Neuronal stem cell (in vitro differentiated cells): ENCODE results near the gene SLC40A1.

Experiments used
- DNase-seq: peaks from one replicate; pipeline ENCODE4 v3.0.0-alpha.2; 2013; ENCODE audit warnings: low spot score
- H2AFZ ChIP-seq: one replicate; pipeline ENCODE4 v1.6.1; 2013; ENCODE audit warnings: mild to moderate bottlenecking, low read length, inconsistent platforms
- H2AK5ac ChIP-seq: 2 replicates; pipeline ENCODE4 v1.6.1; 2013; ENCODE audit warnings: low read depth, mild to moderate bottlenecking, inconsistent platforms, low read length, moderate library complexity, mixed read lengths
- H2BK120ac ChIP-seq: 2 replicates; pipeline ENCODE4 v1.6.1; 2013; ENCODE audit warnings: low read depth, mild to moderate bottlenecking, inconsistent platforms, low read length, moderate library complexity, mixed read lengths
- H2BK12ac ChIP-seq: one replicate; pipeline ENCODE4 v1.6.1; 2013; ENCODE audit warnings: low read length, inconsistent platforms
- H2BK15ac ChIP-seq: 2 replicates; pipeline ENCODE4 v1.6.1; 2013; ENCODE audit warnings: mild to moderate bottlenecking, low read length, inconsistent platforms, mixed read lengths
- H2BK5ac ChIP-seq: one replicate; pipeline ENCODE4 v1.6.1; 2013; ENCODE audit warnings: inconsistent platforms, mild to moderate bottlenecking, low read length, moderate library complexity
- H3K14ac ChIP-seq: one replicate; pipeline ENCODE4 v1.6.1; 2013; ENCODE audit warnings: low read length, inconsistent platforms
- H3K18ac ChIP-seq: 2 replicates; pipeline ENCODE4 v1.6.1; 2013; ENCODE audit warnings: low read length, inconsistent platforms
- H3K23ac ChIP-seq: 2 replicates; pipeline ENCODE4 v1.6.1; 2013; ENCODE audit warnings: low read depth, mild to moderate bottlenecking, mixed read lengths, low read length, inconsistent platforms; ENCODE audit not compliant: poor library complexity
- H3K27ac ChIP-seq: replicated peaks from 3 replicates; pipeline ENCODE4 v1.5.1; 2013; ENCODE audit warnings: low read length, inconsistent platforms
- H3K27me3 ChIP-seq, 3 experiments: 2 replicates each; pipeline ENCODE4 v1.6.1; 2013; ENCODE audit warnings: low read length in 3 of 3, mild to moderate bottlenecking in 2 of 3, inconsistent platforms in 1 of 3, low read depth in 1 of 3, mixed read lengths in 1 of 3, moderate library complexity in 1 of 3; ENCODE audit not compliant: control insufficient read depth in 3 of 3, insufficient read depth in 3 of 3
- H3K36me3 ChIP-seq, 2 donors: replicated peaks in 1 of 2; 2 replicates each; pipeline ENCODE4 v1.6.1; 2013; ENCODE audit warnings: low read length in 2 of 2; ENCODE audit not compliant: control insufficient read depth in 2 of 2, insufficient read depth in 2 of 2
- H3K4ac ChIP-seq: 2 replicates; pipeline ENCODE4 v1.6.1; 2013; ENCODE audit warnings: inconsistent platforms, mild to moderate bottlenecking, low read length, moderate library complexity
- H3K4me1 ChIP-seq, 2 donors: 1 replicate in 1 of 2; 2 replicates in 1 of 2; pipeline ENCODE4 v1.6.1; 2013; ENCODE audit warnings: low read length in 2 of 2, low read depth in 1 of 2; ENCODE audit not compliant: control insufficient read depth in 2 of 2, insufficient read depth in 1 of 2
- H3K4me2 ChIP-seq: one replicate; pipeline ENCODE4 v1.6.1; 2013; ENCODE audit warnings: mild to moderate bottlenecking, low read length, inconsistent platforms; ENCODE audit not compliant: insufficient read depth, poor library complexity, severe bottlenecking
- H3K4me3 ChIP-seq, 2 donors: 2 replicates each; pipeline ENCODE4 v1.5.1; 2013; ENCODE audit warnings: low read length in 2 of 2, mild to moderate bottlenecking in 2 of 2, inconsistent platforms in 1 of 2, moderate library complexity in 1 of 2
- H3K79me1 ChIP-seq: one replicate; pipeline ENCODE4 v1.6.1; 2013; ENCODE audit warnings: low read depth, mild to moderate bottlenecking, inconsistent platforms, low read length, moderate library complexity
- H3K9ac ChIP-seq: one replicate; pipeline ENCODE4 v1.6.1; 2013; ENCODE audit warnings: mild to moderate bottlenecking, low read depth, low read length, inconsistent platforms; ENCODE audit not compliant: poor library complexity
- H3K9me3 ChIP-seq, 2 donors: replicated peaks in 1 of 2; 2 replicates each; pipeline versions ENCODE3 to v1.6.1; 2013; ENCODE audit warnings: low read length in 2 of 2, mild to moderate bottlenecking in 2 of 2, inconsistent platforms in 1 of 2, low read depth in 1 of 2, mixed read lengths in 1 of 2, moderate library complexity in 1 of 2; ENCODE audit not compliant: control insufficient read depth in 2 of 2, insufficient read depth in 1 of 2
- H4K8ac ChIP-seq: one replicate; pipeline ENCODE4 v1.6.1; 2013; ENCODE audit warnings: low read depth, mild to moderate bottlenecking, inconsistent platforms, low read length, moderate library complexity
- H4K91ac ChIP-seq: one replicate; pipeline ENCODE4 v1.6.1; 2013; ENCODE audit warnings: low read length, low read depth, mild to moderate bottlenecking, inconsistent platforms; ENCODE audit not compliant: poor library complexity
- WGBS, 2 donors: extraction: QIAGEN DNeasy Blood & Tissue Kit; methylation state at CpG; one replicate each; pipeline ENCODE4 v1.1.7; 2013; ENCODE audit warnings: missing lambda C conversion rate in 2 of 2, mixed read lengths in 1 of 2; ENCODE audit not compliant: insufficient read length in 2 of 2, insufficient replicate concordance in 1 of 2; ENCODE audit errors: extremely low coverage in 2 of 2; 5-methylcytosine and 5-hydroxymethylcytosine counted together

The SLC40A1 gene

DNA sequence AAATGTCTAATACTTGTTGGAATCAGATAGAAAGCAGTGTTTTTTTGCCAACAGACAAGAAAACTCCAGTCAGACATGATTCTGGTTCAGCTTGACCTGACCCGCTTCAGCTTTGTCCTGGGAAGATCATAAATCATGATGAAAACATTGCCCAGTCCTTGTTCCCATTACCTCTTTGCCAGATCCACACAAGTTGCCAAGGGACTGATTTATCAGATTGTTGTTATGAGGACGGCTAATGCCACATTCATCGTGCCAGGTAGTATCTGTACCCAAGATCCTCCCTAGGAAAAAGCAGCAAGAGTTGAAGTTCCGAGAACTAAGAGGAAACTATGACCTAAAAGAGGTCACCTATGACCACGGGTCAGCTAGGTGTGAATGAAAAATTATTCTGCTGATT lies 39.0 kb downstream of the SLC40A1 start:
- H2AFZ ChIP-seq = no peak overlapping the region

DNA sequence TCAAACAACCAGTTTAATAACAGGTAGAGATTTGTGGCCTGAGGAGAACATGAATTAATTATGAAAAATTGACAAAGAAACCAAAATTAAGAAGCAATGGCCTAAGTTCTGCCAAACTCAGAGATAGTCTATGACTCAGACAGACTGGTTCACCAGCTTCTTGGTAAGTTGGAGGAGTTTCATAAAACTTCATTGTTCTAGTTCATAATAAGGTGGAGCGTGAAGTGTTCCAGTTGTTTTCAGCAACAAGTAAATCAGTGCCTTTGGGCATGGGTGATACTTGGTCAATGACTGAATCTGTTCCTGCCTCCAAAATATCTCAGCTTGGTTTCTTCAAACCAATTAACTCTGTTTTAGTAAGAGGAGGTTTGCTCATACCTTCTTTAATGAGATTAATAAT lies 40.0 kb downstream of the SLC40A1 start:
- Histone ChIP-seq H2AFZ (no peak overlapping the region), H4K91ac (no peak overlapping the region), H3K4me3 (no peak overlapping the region), H2BK5ac (no peak overlapping the region), H3K9ac (no peak overlapping the region), H3K9me3 (no peaks in the 10 kb centered on the region), H3K18ac (no peak overlapping the region), H3K4me2 (no peak overlapping the region), H3K4ac (no peak overlapping the region), H4K8ac (no peak overlapping the region), H3K4me1 (peaks cover 0 to 4% of the 10 kb centered on the region in 2 donors), H3K79me1 (no peaks in the 10 kb centered on the region), H3K27ac (no peak overlapping the region), H3K14ac (no peak overlapping the region), H2BK120ac (no peak overlapping the region), H2AK5ac (no peak overlapping the region), H3K36me3 (no peaks in the 10 kb centered on the region), H3K27me3 (no peaks in the 10 kb centered on the region), H3K23ac (no peak overlapping the region), H2BK15ac (no peak overlapping the region), H2BK12ac (no peak overlapping the region)
- WGBS, 2 donors = no CpG with 5 or more reads among the region's 1 CpG
- DNase-seq = no peak

More for the DNA sequence above, 39.0 kb downstream of the SLC40A1 start:
- Histone ChIP-seq H4K91ac (no peak overlapping the region), H3K9me3 (no peaks in the 10 kb centered on the region), H2BK12ac (no peak overlapping the region), H3K27me3 (no peaks in the 10 kb centered on the region), H2BK5ac (no peak overlapping the region), H4K8ac (no peak overlapping the region), H3K4me2 (no peak overlapping the region), H3K23ac (no peak overlapping the region), H3K4me1 (peaks cover 0 to 4% of the 10 kb centered on the region in 2 donors), H3K4me3 (no peak overlapping the region), H3K79me1 (no peaks in the 10 kb centered on the region), H2BK120ac (no peak overlapping the region), H2AK5ac (no peak overlapping the region), H3K9ac (no peak overlapping the region), H3K14ac (no peak overlapping the region), H3K36me3 (no peaks in the 10 kb centered on the region), H3K4ac (no peak overlapping the region), H3K27ac (no peak overlapping the region), H3K18ac (no peak overlapping the region), H2BK15ac (no peak overlapping the region)
- no peak for DNase-seq
- no CpG with 5 or more reads among the region's 5 CpGs for WGBS, 2 donors

DNA sequence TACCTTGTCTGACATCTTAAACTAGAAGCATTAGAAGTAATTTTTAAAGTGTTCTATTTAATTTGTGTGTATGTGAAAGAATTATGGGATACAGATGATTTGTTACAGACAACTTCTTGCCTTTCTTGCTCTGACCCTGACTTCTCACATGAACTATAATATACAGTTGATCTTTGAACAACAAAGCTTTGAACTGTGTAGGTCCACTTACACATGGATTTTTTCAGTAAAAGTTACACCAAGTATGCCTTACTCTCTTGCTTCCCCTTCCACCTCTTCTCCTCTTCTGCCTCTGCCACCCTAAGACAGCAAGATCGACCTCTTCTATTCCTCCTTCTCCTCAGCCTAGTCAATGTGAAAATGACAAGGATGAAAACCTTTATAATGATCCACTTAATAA lies 42.2 kb downstream of the SLC40A1 start:
- no peak overlapping the region for H3K4me2 ChIP-seq
- no peak overlapping the region for H3K9ac ChIP-seq
- no peak overlapping the region for H3K4me3 ChIP-seq
- no peak overlapping the region for H4K8ac ChIP-seq
- no peak overlapping the region for H3K27ac ChIP-seq
- no peak overlapping the region for H3K14ac ChIP-seq
- H2BK12ac ChIP-seq = no peak overlapping the region
- no peaks in the 10 kb centered on the region for H3K9me3 ChIP-seq
- H3K79me1 ChIP-seq = no peaks in the 10 kb centered on the region
- no peaks in the 10 kb centered on the region for H3K27me3 ChIP-seq
- no CpG with 5 or more reads among the region's 1 CpG for WGBS, 2 donors
- no peak overlapping the region for H4K91ac ChIP-seq
- no peak overlapping the region for H3K18ac ChIP-seq
- H3K4me1 ChIP-seq = no peaks in the 10 kb centered on the region
- no peak overlapping the region for H2AK5ac ChIP-seq
- no peak overlapping the region for H2BK120ac ChIP-seq
- H2BK5ac ChIP-seq = no peak overlapping the region
- no peak for DNase-seq
- H2BK15ac ChIP-seq = no peak overlapping the region
- no peak overlapping the region for H3K23ac ChIP-seq
- H3K36me3 ChIP-seq = no peaks in the 10 kb centered on the region
- no peak overlapping the region for H3K4ac ChIP-seq
- no peak overlapping the region for H2AFZ ChIP-seq

DNA sequence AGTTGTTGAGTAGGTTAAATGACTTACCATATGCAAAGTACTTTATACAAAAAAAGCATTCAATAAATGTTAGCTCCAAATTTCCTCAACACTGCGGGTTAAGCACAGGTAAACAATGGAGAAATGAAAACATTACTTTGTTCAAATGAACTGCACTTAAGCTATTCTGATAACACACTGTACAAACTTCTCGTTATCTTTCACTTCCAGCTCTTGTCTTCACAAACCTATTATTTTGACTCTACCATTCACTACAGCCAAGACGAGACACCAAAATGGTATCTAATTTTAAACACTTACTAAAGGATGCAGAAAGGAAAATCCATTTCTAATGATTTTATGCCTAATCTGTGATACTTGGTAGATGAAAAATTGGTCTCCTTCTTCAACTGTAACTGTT lies 43.8 kb downstream of the SLC40A1 start:
- H2AFZ ChIP-seq = no peak overlapping the region
- no peak overlapping the region for H2BK5ac ChIP-seq

More for the DNA sequence above, 43.8 kb downstream of the SLC40A1 start:
- no peaks in the 10 kb centered on the region for H3K4me1 ChIP-seq
- no peak overlapping the region for H3K27ac ChIP-seq
- WGBS, 2 donors = no CpG with 5 or more reads among the region's 3 CpGs
- H3K18ac ChIP-seq = no peak overlapping the region
- no peak overlapping the region for H4K8ac ChIP-seq
- H2BK15ac ChIP-seq = no peak overlapping the region
- no peak overlapping the region for H3K23ac ChIP-seq
- no peak overlapping the region for H4K91ac ChIP-seq
- no peak for DNase-seq
- H3K14ac ChIP-seq = no peak overlapping the region
- H3K4ac ChIP-seq = no peak overlapping the region
- no peaks in the 10 kb centered on the region for H3K27me3 ChIP-seq
- H3K4me2 ChIP-seq = no peak overlapping the region
- no peaks in the 10 kb centered on the region for H3K36me3 ChIP-seq
- no peak overlapping the region for H3K4me3 ChIP-seq
- H2BK12ac ChIP-seq = no peak overlapping the region
- H2AK5ac ChIP-seq = no peak overlapping the region
- no peak overlapping the region for H2BK120ac ChIP-seq
- no peaks in the 10 kb centered on the region for H3K79me1 ChIP-seq
- no peak overlapping the region for H3K9ac ChIP-seq
- no peaks in the 10 kb centered on the region for H3K9me3 ChIP-seq
